Glomerular endothelial cell (primary cell): ENCODE data around the gene CDH18. TPM values are rescaled to one million over a fixed set of nuclear protein-coding genes. Genes with fewer than 3 reads are reported as not detected.

Source experiments
- DNase-seq: peaks from one replicate; pipeline ENCODE4 v3.0.0-alpha.2; 2011; ENCODE audit warnings: low read depth, low spot score; ENCODE audit errors: extremely low read depth
- total RNA-seq: library from RNA; depleted of rRNA; stranded (reverse); fragments of >200 nt; gene quantifications from 2 replicates; pipeline ENCODE4 v1.2.3, GENCODE V29; 2015

Gene CDH18
- total RNA-seq, 1 donor from 2014 or later: 0.41 TPM

GRCh38 chr5:19616701-19617215 lies 371.2 kb downstream of the CDH18 start:
- DNase-seq: no peak

GRCh38 chr5:19615661-19616060 lies 372.3 kb downstream of the CDH18 start:
- DNase-seq: no peak

- no peak for DNase-seq
These were observed 372.9 kb downstream of the CDH18 start for GRCh38 chr5:19615071-19615470.

GRCh38 chr5:19608444-19609002 lies 379.5 kb downstream of the CDH18 start:
- DNase-seq: peak; percentile 5

GRCh38 chr5:19605846-19606407 lies 382.1 kb downstream of the CDH18 start:
- DNase-seq: no peak

GRCh38 chr5:19584131-19584530 lies 403.9 kb downstream of the CDH18 start:
- no peak for DNase-seq

- no peak for DNase-seq
These were observed 410.1 kb downstream of the CDH18 start for GRCh38 chr5:19577882-19578281.

- DNase-seq: no peak
These were observed 420.0 kb downstream of the CDH18 start for GRCh38 chr5:19568004-19568403.

GRCh38 chr5:19565466-19565865 lies 422.5 kb downstream of the CDH18 start:
- DNase-seq: no peak

GRCh38 chr5:19564036-19564435 lies 424.0 kb downstream of the CDH18 start:
- no peak for DNase-seq

GRCh38 chr5:19555876-19556275 lies 432.1 kb downstream of the CDH18 start:
- DNase-seq: no peak

- no peak for DNase-seq
These were observed 432.6 kb downstream of the CDH18 start for GRCh38 chr5:19555436-19555835.

GRCh38 chr5:19554524-19554923 lies 433.5 kb downstream of the CDH18 start:
- DNase-seq: no peak

- no peak for DNase-seq
These were observed 440.4 kb downstream of the CDH18 start for GRCh38 chr5:19547640-19548039.

GRCh38 chr5:19546521-19546920 lies 441.5 kb downstream of the CDH18 start:
- DNase-seq: no peak

- no peak for DNase-seq
These were observed 449.4 kb downstream of the CDH18 start for GRCh38 chr5:19538607-19539006.

- no peak for DNase-seq
These were observed 451.6 kb downstream of the CDH18 start for GRCh38 chr5:19536387-19536786.

GRCh38 chr5:19534751-19535150 lies 453.2 kb downstream of the CDH18 start:
- DNase-seq: no peak

- DNase-seq: no peak
These were observed 455.1 kb downstream of the CDH18 start for GRCh38 chr5:19532936-19533335.

- DNase-seq: no peak
These were observed 456.5 kb downstream of the CDH18 start for GRCh38 chr5:19531374-19531952.

- no peak for DNase-seq
These were observed 468.6 kb downstream of the CDH18 start for GRCh38 chr5:19519448-19519847.

- DNase-seq: no peak
These were observed 489.1 kb downstream of the CDH18 start for GRCh38 chr5:19498852-19499251.
